ENCODE results near the gene TJP3.

Gene TJP3

GRCh38 chr19:3736106-3736724 lies 28.0 kb downstream of the TJP3 start:
- H3K9me3 ChIP-seq (ENCODE audit: control insufficient read depth, low read length) = no peaks in the 10 kb centered on the region
- no peak overlapping the region for H3K4me3 ChIP-seq (ENCODE audit: extremely low read depth, insufficient read depth, low read length, poor library complexity, severe bottlenecking)
- H3K27ac ChIP-seq (ENCODE audit: low read depth, low read length, severe bottlenecking) = no peak overlapping the region
- H3K4me1 ChIP-seq (ENCODE audit: control insufficient read depth, insufficient read depth, low read length, poor library complexity, severe bottlenecking) = no peaks in the 10 kb centered on the region
- WGBS, 2 experiments (ENCODE audit: insufficient coverage in 2 of 2) = 95 to 97% methylated on average over 11 to 18 of the region's 21 CpGs
- no peaks in the 10 kb centered on the region for H3K36me3 ChIP-seq (ENCODE audit: control insufficient read depth, insufficient read depth, low read length)

GRCh38 chr19:3737487-3738205 lies 29.5 kb downstream of the TJP3 start:
- Histone ChIP-seq H3K4me3 (ENCODE audit: extremely low read depth, insufficient read depth, low read length, poor library complexity, severe bottlenecking) (no peak overlapping the region), H3K36me3 (ENCODE audit: control insufficient read depth, insufficient read depth, low read length) (no peaks in the 10 kb centered on the region)

GRCh38 chr19:3738477-3739220 lies 30.5 kb downstream of the TJP3 start:
- Histone ChIP-seq H3K27ac (ENCODE audit: low read depth, low read length, severe bottlenecking) (no peak overlapping the region), H3K4me3 (ENCODE audit: extremely low read depth, insufficient read depth, low read length, poor library complexity, severe bottlenecking) (no peak overlapping the region), H3K36me3 (ENCODE audit: control insufficient read depth, insufficient read depth, low read length) (no peaks in the 10 kb centered on the region), H3K9me3 (ENCODE audit: control insufficient read depth, low read length) (no peaks in the 10 kb centered on the region), H3K4me1 (ENCODE audit: control insufficient read depth, insufficient read depth, low read length, poor library complexity, severe bottlenecking) (no peaks in the 10 kb centered on the region)
- WGBS, 2 experiments (ENCODE audit: insufficient coverage in 2 of 2) = 93 to 95% methylated on average over 27 to 32 of the region's 32 CpGs

More at GRCh38 chr19:3737487-3738205, 29.5 kb downstream of the TJP3 start:
- H3K4me1 ChIP-seq (ENCODE audit: control insufficient read depth, insufficient read depth, low read length, poor library complexity, severe bottlenecking) = no peaks in the 10 kb centered on the region
- no peaks in the 10 kb centered on the region for H3K9me3 ChIP-seq (ENCODE audit: control insufficient read depth, low read length)
- WGBS, 2 experiments (ENCODE audit: insufficient coverage in 2 of 2) = 88 to 89% methylated on average over 8 of the region's 10 CpGs
- H3K27ac ChIP-seq (ENCODE audit: low read depth, low read length, severe bottlenecking) = no peak overlapping the region

- Histone ChIP-seq H3K36me3 (ENCODE audit: control insufficient read depth, insufficient read depth, low read length) (no peaks in the 10 kb centered on the region), H3K27ac (ENCODE audit: low read depth, low read length, severe bottlenecking) (no peak overlapping the region), H3K4me3 (ENCODE audit: extremely low read depth, insufficient read depth, low read length, poor library complexity, severe bottlenecking) (no peak overlapping the region), H3K9me3 (ENCODE audit: control insufficient read depth, low read length) (no peaks in the 10 kb centered on the region), H3K4me1 (ENCODE audit: control insufficient read depth, insufficient read depth, low read length, poor library complexity, severe bottlenecking) (no peaks in the 10 kb centered on the region)
- WGBS, 2 experiments (ENCODE audit: insufficient coverage in 2 of 2) = 91 to 96% methylated on average over 18 to 24 of the region's 24 CpGs
These were observed 32.2 kb downstream of the TJP3 start for GRCh38 chr19:3740431-3740830.

- no peaks in the 10 kb centered on the region for H3K36me3 ChIP-seq (ENCODE audit: control insufficient read depth, insufficient read depth, low read length)
- H3K9me3 ChIP-seq (ENCODE audit: control insufficient read depth, low read length) = no peaks in the 10 kb centered on the region
- no peak overlapping the region for H3K27ac ChIP-seq (ENCODE audit: low read depth, low read length, severe bottlenecking)
- 88 to 95% methylated on average over 2 of the region's 2 CpGs for WGBS, 2 experiments (ENCODE audit: insufficient coverage in 2 of 2)
- no peak overlapping the region for H3K4me3 ChIP-seq (ENCODE audit: extremely low read depth, insufficient read depth, low read length, poor library complexity, severe bottlenecking)
- H3K4me1 ChIP-seq (ENCODE audit: control insufficient read depth, insufficient read depth, low read length, poor library complexity, severe bottlenecking) = no peaks in the 10 kb centered on the region
These were observed 35.3 kb downstream of the TJP3 start for GRCh38 chr19:3743486-3743885.

- Histone ChIP-seq H3K27ac (ENCODE audit: low read depth, low read length, severe bottlenecking) (no peak overlapping the region), H3K4me3 (ENCODE audit: extremely low read depth, insufficient read depth, low read length, poor library complexity, severe bottlenecking) (no peak overlapping the region), H3K9me3 (ENCODE audit: control insufficient read depth, low read length) (no peaks in the 10 kb centered on the region), H3K4me1 (ENCODE audit: control insufficient read depth, insufficient read depth, low read length, poor library complexity, severe bottlenecking) (no peaks in the 10 kb centered on the region), H3K36me3 (ENCODE audit: control insufficient read depth, insufficient read depth, low read length) (peaks cover 4% of the 10 kb centered on the region)
- WGBS, 2 experiments (ENCODE audit: insufficient coverage in 2 of 2) = 80 to 82% methylated on average over 6 to 7 of the region's 8 CpGs
These were observed 37.3 kb downstream of the TJP3 start for GRCh38 chr19:3745363-3746045.

GRCh38 chr19:3746371-3747056 lies 38.3 kb downstream of the TJP3 start:
- H3K27ac ChIP-seq (ENCODE audit: low read depth, low read length, severe bottlenecking) = no peak overlapping the region
- no peaks in the 10 kb centered on the region for H3K4me1 ChIP-seq (ENCODE audit: control insufficient read depth, insufficient read depth, low read length, poor library complexity, severe bottlenecking)
- H3K36me3 ChIP-seq (ENCODE audit: control insufficient read depth, insufficient read depth, low read length) = peaks cover 11% of the 10 kb centered on the region
- no peaks in the 10 kb centered on the region for H3K9me3 ChIP-seq (ENCODE audit: control insufficient read depth, low read length)
- no peak overlapping the region for H3K4me3 ChIP-seq (ENCODE audit: extremely low read depth, insufficient read depth, low read length, poor library complexity, severe bottlenecking)
- WGBS, 2 experiments (ENCODE audit: insufficient coverage in 2 of 2) = 89 to 96% methylated on average over 25 to 28 of the region's 31 CpGs

- Histone ChIP-seq H3K27ac (ENCODE audit: low read depth, low read length, severe bottlenecking) (no peak overlapping the region), H3K9me3 (ENCODE audit: control insufficient read depth, low read length) (no peaks in the 10 kb centered on the region)
- 95 to 97% methylated on average over 5 to 7 of the region's 8 CpGs for WGBS, 2 experiments (ENCODE audit: insufficient coverage in 2 of 2)
These were observed 40.8 kb downstream of the TJP3 start for GRCh38 chr19:3748965-3749364.

GRCh38 chr19:3750211-3750610 lies 42.0 kb downstream of the TJP3 start:
- no peak overlapping the region for H3K27ac ChIP-seq (ENCODE audit: low read depth, low read length, severe bottlenecking)
- H3K4me1 ChIP-seq (ENCODE audit: control insufficient read depth, insufficient read depth, low read length, poor library complexity, severe bottlenecking) = no peaks in the 10 kb centered on the region
- peaks cover 24% of the 10 kb centered on the region for H3K36me3 ChIP-seq (ENCODE audit: control insufficient read depth, insufficient read depth, low read length)
- no peaks in the 10 kb centered on the region for H3K9me3 ChIP-seq (ENCODE audit: control insufficient read depth, low read length)
- no peak overlapping the region for H3K4me3 ChIP-seq (ENCODE audit: extremely low read depth, insufficient read depth, low read length, poor library complexity, severe bottlenecking)
- WGBS, 2 experiments (ENCODE audit: insufficient coverage in 2 of 2) = 89 to 96% methylated on average over 2 of the region's 2 CpGs

More at GRCh38 chr19:3748965-3749364, 40.8 kb downstream of the TJP3 start:
- Histone ChIP-seq H3K4me3 (ENCODE audit: extremely low read depth, insufficient read depth, low read length, poor library complexity, severe bottlenecking) (no peak overlapping the region), H3K4me1 (ENCODE audit: control insufficient read depth, insufficient read depth, low read length, poor library complexity, severe bottlenecking) (no peaks in the 10 kb centered on the region), H3K36me3 (ENCODE audit: control insufficient read depth, insufficient read depth, low read length) (peaks cover 24% of the 10 kb centered on the region)

GRCh38 chr19:3751236-3751635 lies 43.1 kb downstream of the TJP3 start:
- Histone ChIP-seq H3K27ac (ENCODE audit: low read depth, low read length, severe bottlenecking) (no peak overlapping the region), H3K4me1 (ENCODE audit: control insufficient read depth, insufficient read depth, low read length, poor library complexity, severe bottlenecking) (no peaks in the 10 kb centered on the region), H3K36me3 (ENCODE audit: control insufficient read depth, insufficient read depth, low read length) (peaks cover 24% of the 10 kb centered on the region), H3K4me3 (ENCODE audit: extremely low read depth, insufficient read depth, low read length, poor library complexity, severe bottlenecking) (no peak overlapping the region), H3K9me3 (ENCODE audit: control insufficient read depth, low read length) (no peaks in the 10 kb centered on the region)
- 89 to 95% methylated on average over 21 to 23 of the region's 30 CpGs for WGBS, 2 experiments (ENCODE audit: insufficient coverage in 2 of 2)

Data from mesodermal cell (in vitro differentiated cells).